Fibroblast of skin of right biceps (primary cell): ENCODE results near the gene C5orf34.
"Not testable (repeated sequence)": the region's sequence is repeated elsewhere in the genome, so short reads cannot be mapped to it uniquely, and the experiment has no call there.

Experiments used
- DNase-seq: peaks from one replicate; pipeline ENCODE4 v3.0.0-alpha.2; 2013

Gene C5orf34

GRCh38 chr5:43514816-43515677 is at the start of gene C5orf34:
TSS of gene C5orf34 (minus strand) at chr5:43515148. CDS start at chr5:43509339, 5,809 bp downstream.
- DNase-seq: peak; percentile 96

- no peak for DNase-seq
These were observed 49.4 kb upstream of the C5orf34 start for GRCh38 chr5:43564289-43564850.

GRCh38 chr5:43563321-43563720 is 48.4 kb upstream of the C5orf34 start:
- DNase-seq: no peak

- peak; percentile 70 for DNase-seq
These were observed 46.4 kb upstream of the C5orf34 start for GRCh38 chr5:43561356-43561755.

- DNase-seq: peak; percentile 70
These were observed 45.2 kb upstream of the C5orf34 start for GRCh38 chr5:43560128-43560527.

GRCh38 chr5:43556857-43557542 is 42.1 kb upstream of the C5orf34 start, which contains the start of gene PAIP1:
TSS of gene PAIP1 (minus strand) at chr5:43557077. CDS start at chr5:43556846, 231 bp downstream.
- DNase-seq: peak; percentile 89

GRCh38 chr5:43556607-43556856 is 41.6 kb upstream of the C5orf34 start:
- DNase-seq: not testable (repeated sequence)

- DNase-seq: peak; percentile 56
These were observed 41.1 kb upstream of the C5orf34 start for GRCh38 chr5:43555895-43556606.

- DNase-seq: no peak
These were observed 39.5 kb upstream of the C5orf34 start for GRCh38 chr5:43554497-43554896.

GRCh38 chr5:43553381-43553780 is 38.4 kb upstream of the C5orf34 start:
- DNase-seq: peak; percentile 33

GRCh38 chr5:43551731-43552130 is 36.8 kb upstream of the C5orf34 start:
- DNase-seq: no peak

- not testable (repeated sequence) for DNase-seq
These were observed 34.3 kb upstream of the C5orf34 start for GRCh38 chr5:43549272-43549671.

- no peak for DNase-seq
These were observed 33.4 kb upstream of the C5orf34 start for GRCh38 chr5:43548358-43548757.

- no peak for DNase-seq
These were observed 32.6 kb upstream of the C5orf34 start for GRCh38 chr5:43547532-43547931.

- DNase-seq: no peak
These were observed 28.5 kb upstream of the C5orf34 start for GRCh38 chr5:43543434-43543833.

- no peak for DNase-seq
These were observed 25.8 kb upstream of the C5orf34 start for GRCh38 chr5:43540746-43541145.

- DNase-seq: no peak
These were observed 22.0 kb upstream of the C5orf34 start for GRCh38 chr5:43536972-43537371.

GRCh38 chr5:43533646-43534045 is 18.7 kb upstream of the C5orf34 start:
- DNase-seq: no peak

GRCh38 chr5:43530648-43531047 is 15.7 kb upstream of the C5orf34 start:
- no peak for DNase-seq

GRCh38 chr5:43523662-43524072 is 8.7 kb upstream of the C5orf34 start:
- DNase-seq: no peak

GRCh38 chr5:43520615-43521014 is 5.7 kb upstream of the C5orf34 start:
- no peak for DNase-seq

- no peak for DNase-seq
These were observed 715 bp upstream of the C5orf34 start for GRCh38 chr5:43515678-43516048.

- DNase-seq: peak; percentile 78
These were observed 505 bp downstream of the C5orf34 start for GRCh38 chr5:43514471-43514815.
